Measurements from ENCODE around the gene ZBTB6.

GRCh38 chr9:122951056-122951455 is 37.9 kb upstream of the ZBTB6 start:
- TF ChIP-seq CTCF (IDR thresholded peaks at IDR 0.05; ENCODE audit: low read depth, low read length, poor library complexity, severe bottlenecking) (no peak), EZH2phosphoT487 (IDR thresholded peaks at IDR 0.05; ENCODE audit: borderline replicate concordance, low read length) (no peak)
